Right lobe of liver (tissue), 4 donors: ENCODE results near the gene DGUOK.

Source experiments
- CTCF ChIP-seq, 4 donors: fragments of 200-600 bp in 3 of 4; fragments of 450-650 bp in 1 of 4; IDR thresholded peaks; one replicate each; pipeline versions ENCODE4 v1.5.1 to v1.8.0; 2016 to 2022; ENCODE audit warnings: antibody characterized with exemption in 4 of 4, mild to moderate bottlenecking in 2 of 4
- POLR2A ChIP-seq: fragments of 450-650 bp; IDR thresholded peaks from one replicate; pipeline ENCODE4 v1.6.1; 2017; ENCODE audit warnings: antibody characterized with exemption, mild to moderate bottlenecking
- donor health status: DM: no; HTN: no; CAD: no.
- donor health status: DM: no; HTN: no; CAD: no.
- donor health status: DM: no; HTN: yes; CAD: no.

GRCh38 chr2:73963385-73964120 is 36.9 kb downstream of the DGUOK start:
- TF ChIP-seq CTCF (IDR thresholded peaks at IDR 0.05) (no peak), POLR2A (no peak)
